HG02763 (cell line): ENCODE results near the gene HMGN4.

ENCODE experiments used
- ATAC-seq: cut with Tn5 transposase; IDR thresholded peaks from one replicate; pipeline ENCODE4 v1.9.1; 2021; ENCODE audit warnings: mild to moderate bottlenecking, moderate library complexity; ENCODE audit not compliant: unreplicated experiment

HMGN4 gene

GRCh38 chr6:26550250-26550993, 12.3 kb downstream of the HMGN4 start:
- ATAC-seq = no peak

- no peak for ATAC-seq
Observed at GRCh38 chr6:26552205-26552604, 14.0 kb downstream of the HMGN4 start.

GRCh38 chr6:26552640-26553188, 14.5 kb downstream of the HMGN4 start:
- ATAC-seq = no peak

- peak; percentile 40 for ATAC-seq
Observed at GRCh38 chr6:26553264-26553634, 15.1 kb downstream of the HMGN4 start.

- peak; percentile 36 for ATAC-seq
Observed at GRCh38 chr6:26553635-26554446, 15.7 kb downstream of the HMGN4 start.

- no peak for ATAC-seq
Observed at GRCh38 chr6:26554447-26554696, 16.2 kb downstream of the HMGN4 start.

GRCh38 chr6:26554697-26555504, 16.7 kb downstream of the HMGN4 start:
- ATAC-seq = peak; percentile 25

GRCh38 chr6:26555505-26556262, 17.5 kb downstream of the HMGN4 start:
- no peak for ATAC-seq

GRCh38 chr6:26556263-26557070, 18.3 kb downstream of the HMGN4 start:
- no peak for ATAC-seq

- no peak for ATAC-seq
Observed at GRCh38 chr6:26561533-26562466, 23.6 kb downstream of the HMGN4 start.

- no peak for ATAC-seq
Observed at GRCh38 chr6:26563488-26563887, 25.3 kb downstream of the HMGN4 start.

- peak; percentile 63 for ATAC-seq
Observed at GRCh38 chr6:26568601-26569432, 30.7 kb downstream of the HMGN4 start.

- ATAC-seq = no peak
Observed at GRCh38 chr6:26569433-26569764, 31.2 kb downstream of the HMGN4 start.

GRCh38 chr6:26570027-26570809, 32.1 kb downstream of the HMGN4 start:
- ATAC-seq = no peak

- no peak for ATAC-seq
Observed at GRCh38 chr6:26571592-26572296, 33.6 kb downstream of the HMGN4 start.

GRCh38 chr6:26575494-26575939, 37.4 kb downstream of the HMGN4 start:
- no peak for ATAC-seq
